Glomerular endothelial cell (primary cell): ENCODE results near the gene PLXNA4. TPM values are rescaled to one million over a fixed set of nuclear protein-coding genes. Genes with fewer than 3 reads are reported as not detected.

Experiments used
- DNase-seq: peaks from one replicate; pipeline ENCODE4 v3.0.0-alpha.2; 2011; ENCODE audit warnings: low read depth, low spot score; ENCODE audit errors: extremely low read depth
- total RNA-seq: library from RNA; depleted of rRNA; stranded (reverse); fragments of >200 nt; gene quantifications from 2 replicates; pipeline ENCODE4 v1.2.3, GENCODE V29; 2015

PLXNA4 gene
- total RNA-seq, 1 donor from 2014 or later: 1.2 TPM

- no peak for DNase-seq
These were observed 495.2 kb downstream of the PLXNA4 start for GRCh38 chr7:132080967-132081668.

- DNase-seq: no peak
These were observed 495.8 kb downstream of the PLXNA4 start for GRCh38 chr7:132080467-132080866.

GRCh38 chr7:132078891-132079735 is 497.2 kb downstream of the PLXNA4 start:
- no peak for DNase-seq

- DNase-seq: no peak
These were observed 498.1 kb downstream of the PLXNA4 start for GRCh38 chr7:132077971-132078685.

- no peak for DNase-seq
These were observed 499.8 kb downstream of the PLXNA4 start for GRCh38 chr7:132076301-132077035.

GRCh38 chr7:132075515-132075914 is 500.8 kb downstream of the PLXNA4 start:
- no peak for DNase-seq

GRCh38 chr7:132073920-132074589 is 502.2 kb downstream of the PLXNA4 start:
- DNase-seq: no peak
